ENCODE results near the gene LIAS.
"Not testable (repeated sequence)": the region's sequence is repeated elsewhere in the genome, so short reads cannot be mapped to it uniquely, and the experiment has no call there.

LIAS gene

GRCh38 chr4:39458505-39459300, at the start of gene LIAS, which contains the start of gene RPL9:
Gene LIAS, plus strand, starts transcription at chr4:39459056. Its CDS starts 62 bp downstream, at chr4:39459118.
Gene RPL9, minus strand, starts transcription at chr4:39458922. Its CDS starts 483 bp downstream, at chr4:39458439.
- H3K4me3 ChIP-seq (ENCODE audit: low read depth, low read length): peak within 1 kb of the TSS; percentile 99

GRCh38 chr4:39410415-39410814, 48.4 kb upstream of the LIAS start:
- H3K4me3 ChIP-seq (ENCODE audit: low read depth, low read length): no peak overlapping the region

- H3K4me3 ChIP-seq (ENCODE audit: low read depth, low read length): not testable (repeated sequence)
These were observed 47.3 kb upstream of the LIAS start for GRCh38 chr4:39411561-39411960.

GRCh38 chr4:39415678-39416283, 43.1 kb upstream of the LIAS start:
- no peak overlapping the region for H3K4me3 ChIP-seq (ENCODE audit: low read depth, low read length)

GRCh38 chr4:39422247-39422646, 36.6 kb upstream of the LIAS start:
- H3K4me3 ChIP-seq (ENCODE audit: low read depth, low read length): no peak overlapping the region

GRCh38 chr4:39425297-39425696, 33.6 kb upstream of the LIAS start:
- H3K4me3 ChIP-seq (ENCODE audit: low read depth, low read length): not testable (repeated sequence)

GRCh38 chr4:39426728-39427127, 32.1 kb upstream of the LIAS start:
- no peak overlapping the region for H3K4me3 ChIP-seq (ENCODE audit: low read depth, low read length)

GRCh38 chr4:39427520-39428114, 31.2 kb upstream of the LIAS start:
- no peak overlapping the region for H3K4me3 ChIP-seq (ENCODE audit: low read depth, low read length)

GRCh38 chr4:39429476-39430334, 29.2 kb upstream of the LIAS start:
- H3K4me3 ChIP-seq (ENCODE audit: low read depth, low read length): no peak overlapping the region

GRCh38 chr4:39433878-39434492, 24.9 kb upstream of the LIAS start:
- no peak overlapping the region for H3K4me3 ChIP-seq (ENCODE audit: low read depth, low read length)

GRCh38 chr4:39435659-39436563, 22.9 kb upstream of the LIAS start:
- H3K4me3 ChIP-seq (ENCODE audit: low read depth, low read length): no peak overlapping the region

GRCh38 chr4:39441593-39441992, 17.3 kb upstream of the LIAS start:
- H3K4me3 ChIP-seq (ENCODE audit: low read depth, low read length): no peak overlapping the region

GRCh38 chr4:39442998-39443397, 15.9 kb upstream of the LIAS start:
- no peak overlapping the region for H3K4me3 ChIP-seq (ENCODE audit: low read depth, low read length)

GRCh38 chr4:39446483-39446841, 12.4 kb upstream of the LIAS start:
- H3K4me3 ChIP-seq (ENCODE audit: low read depth, low read length): peak overlapping the region; percentile 60

GRCh38 chr4:39446842-39447573, 11.8 kb upstream of the LIAS start:
- peak overlapping the region; percentile 60 for H3K4me3 ChIP-seq (ENCODE audit: low read depth, low read length)

GRCh38 chr4:39450618-39451017, 8.2 kb upstream of the LIAS start:
- H3K4me3 ChIP-seq (ENCODE audit: low read depth, low read length): no peak overlapping the region

GRCh38 chr4:39451423-39452023, 7.3 kb upstream of the LIAS start:
- H3K4me3 ChIP-seq (ENCODE audit: low read depth, low read length): no peak overlapping the region

- no peak overlapping the region for H3K4me3 ChIP-seq (ENCODE audit: low read depth, low read length)
These were observed 6.5 kb upstream of the LIAS start for GRCh38 chr4:39452153-39452859.

Measured in iPS-11a (cell line).